Measurements from ENCODE around the gene FOXA2.

The FOXA2 gene

DNA sequence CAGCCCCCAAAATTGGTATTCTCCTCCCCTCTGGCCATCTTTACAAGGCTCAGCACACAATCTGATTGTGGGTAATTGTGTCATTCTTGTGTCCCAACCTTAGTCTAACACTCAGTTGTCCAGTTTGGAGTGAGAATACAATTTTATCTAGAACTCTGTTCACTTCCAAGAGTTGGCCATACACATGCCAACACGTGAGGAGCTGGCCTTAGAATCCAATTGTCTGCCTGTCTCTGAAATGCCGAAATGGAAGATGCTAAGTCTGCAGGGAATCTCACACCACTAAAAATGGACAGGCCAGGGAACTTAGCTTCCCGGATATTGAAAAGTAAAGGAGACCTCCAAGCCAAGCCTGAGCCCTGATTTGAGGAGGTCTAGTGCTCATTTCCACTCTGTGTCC, 12.3 kb downstream of the FOXA2 start:
- TF ChIP-seq, protein P1, sequence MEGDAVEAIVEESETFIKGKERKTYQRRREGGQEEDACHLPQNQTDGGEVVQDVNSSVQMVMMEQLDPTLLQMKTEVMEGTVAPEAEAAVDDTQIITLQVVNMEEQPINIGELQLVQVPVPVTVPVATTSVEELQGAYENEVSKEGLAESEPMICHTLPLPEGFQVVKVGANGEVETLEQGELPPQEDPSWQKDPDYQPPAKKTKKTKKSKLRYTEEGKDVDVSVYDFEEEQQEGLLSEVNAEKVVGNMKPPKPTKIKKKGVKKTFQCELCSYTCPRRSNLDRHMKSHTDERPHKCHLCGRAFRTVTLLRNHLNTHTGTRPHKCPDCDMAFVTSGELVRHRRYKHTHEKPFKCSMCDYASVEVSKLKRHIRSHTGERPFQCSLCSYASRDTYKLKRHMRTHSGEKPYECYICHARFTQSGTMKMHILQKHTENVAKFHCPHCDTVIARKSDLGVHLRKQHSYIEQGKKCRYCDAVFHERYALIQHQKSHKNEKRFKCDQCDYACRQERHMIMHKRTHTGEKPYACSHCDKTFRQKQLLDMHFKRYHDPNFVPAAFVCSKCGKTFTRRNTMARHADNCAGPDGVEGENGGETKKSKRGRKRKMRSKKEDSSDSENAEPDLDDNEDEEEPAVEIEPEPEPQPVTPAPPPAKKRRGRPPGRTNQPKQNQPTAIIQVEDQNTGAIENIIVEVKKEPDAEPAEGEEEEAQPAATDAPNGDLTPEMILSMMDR (conservative IDR thresholded peaks at IDR 0.05; ENCODE audit: low read depth) = no peak
- H3K27ac ChIP-seq = no peak overlapping the region
- ChIA-PET POLR2A (ENCODE audit: low non-redundant PET) (no interaction called here), CTCF (no interaction called here)
- no peak for DNase-seq (ENCODE audit: low spot score)

DNA sequence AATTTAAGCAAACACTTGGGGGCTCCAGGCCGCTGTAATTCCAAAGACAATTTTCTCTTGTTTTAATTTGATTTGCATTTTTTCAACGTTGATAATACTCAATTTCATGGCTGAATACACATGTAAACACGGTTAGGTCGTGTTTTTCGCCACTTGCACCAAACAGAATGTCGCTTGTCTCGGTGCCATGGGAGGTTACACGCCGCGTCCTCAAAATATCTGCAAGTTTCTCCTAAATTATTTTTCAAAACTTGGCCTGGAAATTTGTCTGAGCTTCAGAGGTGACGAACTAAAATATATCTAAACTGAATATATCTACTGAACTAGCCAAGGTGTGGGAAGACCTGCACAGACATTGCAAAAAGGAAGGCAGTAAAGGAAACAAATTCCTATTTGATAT, 15.0 kb downstream of the FOXA2 start:
- no peak overlapping the region for H3K27ac ChIP-seq
- no peak for DNase-seq (ENCODE audit: low spot score)
- TF ChIP-seq, protein P1 (conservative IDR thresholded peaks at IDR 0.05; ENCODE audit: low read depth) = no peak
- ChIA-PET POLR2A (ENCODE audit: low non-redundant PET) (no interaction called here), CTCF (no interaction called here)

- no peak for DNase-seq (ENCODE audit: low spot score)
- ChIA-PET POLR2A (ENCODE audit: low non-redundant PET) (no interaction called here), CTCF (interaction anchor here (0.6 kb wide), 2 partner anchors 9 to 122 kb away, joined by 3 read pairs; no protein-coding TSS in a partner anchor)
Observed at GRCh38 chr20:22568872-22569344, 15.5 kb downstream of the FOXA2 start.

DNA sequence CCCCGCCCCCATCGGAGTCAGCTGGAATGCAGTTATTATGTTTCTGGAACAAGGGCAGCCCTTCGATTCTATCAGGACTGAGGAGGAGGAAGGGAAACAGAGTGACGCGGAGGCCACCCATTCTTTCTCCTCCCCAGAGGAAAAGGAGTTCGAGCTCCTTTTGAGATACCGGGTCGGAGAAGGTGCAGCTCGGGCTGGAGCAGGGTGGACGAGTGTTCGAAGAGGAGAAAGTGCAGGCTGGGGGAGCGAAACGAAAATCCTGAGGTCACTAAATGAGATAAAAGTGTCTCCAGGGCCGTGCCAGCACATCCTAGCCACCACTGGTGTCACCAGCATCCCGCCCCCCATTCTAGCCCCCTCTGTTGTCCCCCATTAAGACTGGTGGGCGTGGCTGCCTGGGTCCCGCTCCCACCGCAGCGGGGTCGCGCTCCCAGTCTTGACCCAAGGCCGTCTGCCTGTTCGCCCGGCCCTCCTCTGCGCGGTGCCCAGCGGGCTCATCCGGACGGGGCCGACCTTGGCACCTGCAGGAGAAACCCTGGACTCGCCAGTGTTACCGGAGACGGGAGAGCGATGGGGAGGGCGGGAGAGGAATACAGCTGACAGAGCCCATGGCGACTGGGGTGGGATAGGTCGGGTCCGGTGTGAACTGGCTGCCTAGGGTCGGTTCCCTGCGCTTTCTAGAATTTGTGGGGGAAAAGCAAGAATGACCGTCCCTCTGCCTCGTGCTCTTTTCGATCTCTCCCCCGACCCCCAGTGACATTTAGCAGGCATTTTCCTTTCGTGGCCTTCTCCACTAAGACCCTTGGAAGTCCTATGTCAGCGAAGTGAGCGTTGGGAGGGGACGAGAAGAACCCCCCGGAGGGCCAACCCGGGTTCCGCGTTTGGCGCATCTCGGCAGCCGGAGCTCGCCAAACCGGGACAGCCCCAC, 16.2 kb downstream of the FOXA2 start:
- TF ChIP-seq, protein P1 (conservative IDR thresholded peaks at IDR 0.05; ENCODE audit: low read depth) = no peak
- CTCF ChIA-PET = interaction anchor here (0.6 kb wide), 2 partner anchors 10 to 122 kb away, joined by 3 read pairs; no protein-coding TSS in a partner anchor
- DNase-seq (ENCODE audit: low spot score) = no peak
- POLR2A ChIA-PET (ENCODE audit: low non-redundant PET) = no interaction called here
- H3K27ac ChIP-seq = no peak overlapping the region

More at GRCh38 chr20:22568872-22569344, 15.5 kb downstream of the FOXA2 start:
- H3K27ac ChIP-seq = no peak overlapping the region
- TF ChIP-seq, protein P1 (conservative IDR thresholded peaks at IDR 0.05; ENCODE audit: low read depth) = no peak

DNA sequence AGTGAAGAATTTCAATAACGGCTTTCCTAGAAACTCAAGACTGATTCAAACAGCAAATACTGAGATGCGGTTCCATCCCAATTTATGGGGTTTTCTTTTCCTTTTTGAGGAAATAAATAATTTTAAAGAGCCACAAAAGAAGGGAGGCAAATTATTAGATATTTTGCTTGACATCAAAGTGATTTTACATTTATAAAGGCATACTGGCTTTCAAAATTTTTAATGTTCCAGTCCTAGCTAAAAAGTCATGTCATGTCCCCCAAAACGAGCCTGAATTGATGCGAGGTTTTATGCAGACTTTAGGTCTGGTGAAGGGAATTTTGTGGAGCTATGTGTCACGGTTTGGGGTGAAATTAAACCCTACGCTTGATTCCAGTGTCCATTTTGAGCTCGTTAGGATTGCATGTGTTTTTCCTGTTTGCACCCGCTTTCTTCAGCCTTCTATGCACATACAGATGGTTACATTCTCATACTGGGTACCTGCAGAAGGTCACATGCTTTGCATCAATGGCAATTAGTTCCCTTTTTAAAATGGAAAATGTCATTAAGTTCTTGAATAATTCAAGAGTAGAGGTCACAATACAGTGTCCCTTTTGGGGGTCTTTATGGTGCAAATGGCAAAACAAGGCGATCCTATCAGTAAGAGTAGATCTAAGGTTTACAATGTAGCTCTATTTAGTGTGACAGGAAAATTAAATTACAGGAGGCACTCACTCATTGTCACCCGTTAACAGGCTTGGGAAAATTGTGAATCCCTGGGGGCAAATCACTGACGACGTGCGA, 17.3 kb downstream of the FOXA2 start:
- ChIA-PET POLR2A (ENCODE audit: low non-redundant PET) (no interaction called here), CTCF (interaction anchor here (0.7 kb wide), 1 partner anchor 246 kb away, joined by 3 read pairs; no protein-coding TSS in a partner anchor)
- no peak for DNase-seq (ENCODE audit: low spot score)
- no peak overlapping the region for H3K27ac ChIP-seq
- TF ChIP-seq, protein P1 (conservative IDR thresholded peaks at IDR 0.05; ENCODE audit: low read depth) = no peak

Measured in RWPE1 (cell line).